ENCODE measurements around the gene FSTL1.
"Not testable (repeated sequence)": the region's sequence is repeated elsewhere in the genome, so short reads cannot be mapped to it uniquely, and the experiment has no call there.

The FSTL1 gene

DNA sequence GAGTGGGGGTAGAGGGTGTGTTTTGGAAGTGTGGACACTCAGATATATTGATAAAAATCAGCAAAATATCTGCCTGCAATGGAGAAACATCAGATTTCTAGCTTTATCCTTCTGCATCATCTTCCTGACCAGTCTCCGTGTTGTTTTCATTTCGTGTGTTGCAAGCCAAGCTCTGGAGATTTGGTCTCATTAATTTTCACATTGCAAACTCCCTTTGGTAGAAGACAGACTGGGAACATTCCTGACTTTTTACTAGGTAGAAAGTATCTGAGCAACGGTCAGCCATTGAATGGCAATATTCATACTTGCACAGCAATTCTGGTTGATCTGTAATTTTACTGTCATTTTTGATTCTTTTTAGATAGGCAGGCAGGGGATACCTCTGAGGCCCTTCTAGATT lies 30.4 kb downstream of the FSTL1 start:
- in situ Hi-C loops (cut with HindIII; ENCODE audit: low sequenced_read_pairs): loop anchor here (5.0 kb wide), 1 partner anchor 82 kb away; no protein-coding TSS in a partner anchor

- in situ Hi-C loops (cut with HindIII; ENCODE audit: low sequenced_read_pairs): loop anchor here (5.0 kb wide), 1 partner anchor 83 kb away; no protein-coding TSS in a partner anchor
Observed at GRCh38 chr3:120419797-120420196, 31.0 kb downstream of the FSTL1 start.

- in situ Hi-C loops (cut with HindIII; ENCODE audit: low sequenced_read_pairs): no loop called here
Observed at GRCh38 chr3:120418866-120419490, 31.8 kb downstream of the FSTL1 start.

- in situ Hi-C loops (cut with HindIII; ENCODE audit: low sequenced_read_pairs): no loop called here
Observed at GRCh38 chr3:120418446-120418845, 32.3 kb downstream of the FSTL1 start.

GRCh38 chr3:120417272-120417911 lies 33.4 kb downstream of the FSTL1 start:
- in situ Hi-C loops (cut with HindIII; ENCODE audit: low sequenced_read_pairs): no loop called here

DNA sequence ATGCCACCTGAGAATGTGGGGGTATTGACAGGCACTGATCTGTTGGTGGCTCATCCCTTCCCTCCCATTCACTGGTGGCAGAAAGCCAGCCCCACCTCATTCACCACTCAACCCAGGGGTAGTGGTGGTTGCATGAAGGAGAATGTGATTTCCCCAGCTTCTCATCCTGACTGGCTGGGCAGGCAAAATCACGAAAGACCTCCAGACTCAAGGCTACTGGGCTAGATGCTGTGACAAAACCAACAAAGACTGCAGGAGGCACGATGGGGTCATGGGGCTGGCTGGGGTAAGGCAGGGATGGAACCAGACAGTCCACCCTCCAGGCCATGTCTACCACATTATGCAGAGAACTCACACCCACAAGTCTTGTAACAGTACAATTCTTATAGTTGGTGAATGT lies 33.9 kb downstream of the FSTL1 start:
- in situ Hi-C loops (cut with HindIII; ENCODE audit: low sequenced_read_pairs): no loop called here

DNA sequence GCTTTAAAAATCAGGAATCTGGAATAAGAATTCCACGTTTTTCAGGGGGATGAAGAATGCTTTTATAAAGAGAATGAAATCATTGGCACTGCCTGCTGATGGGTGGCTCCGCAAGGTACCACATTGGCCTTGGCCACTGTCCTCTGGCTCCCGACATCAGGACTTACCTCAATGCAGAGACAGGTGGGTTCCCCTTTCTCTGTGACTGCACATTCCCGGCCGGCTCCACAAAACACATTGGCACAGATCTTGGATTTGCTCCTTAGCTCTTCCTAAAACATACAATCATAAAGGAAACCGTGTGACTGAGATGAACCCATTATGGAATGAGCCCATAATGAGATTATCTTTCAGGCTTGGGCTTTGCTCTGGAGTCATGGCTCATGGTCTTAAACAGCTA lies 35.0 kb downstream of the FSTL1 start:
- in situ Hi-C loops (cut with HindIII; ENCODE audit: low sequenced_read_pairs): no loop called here

DNA sequence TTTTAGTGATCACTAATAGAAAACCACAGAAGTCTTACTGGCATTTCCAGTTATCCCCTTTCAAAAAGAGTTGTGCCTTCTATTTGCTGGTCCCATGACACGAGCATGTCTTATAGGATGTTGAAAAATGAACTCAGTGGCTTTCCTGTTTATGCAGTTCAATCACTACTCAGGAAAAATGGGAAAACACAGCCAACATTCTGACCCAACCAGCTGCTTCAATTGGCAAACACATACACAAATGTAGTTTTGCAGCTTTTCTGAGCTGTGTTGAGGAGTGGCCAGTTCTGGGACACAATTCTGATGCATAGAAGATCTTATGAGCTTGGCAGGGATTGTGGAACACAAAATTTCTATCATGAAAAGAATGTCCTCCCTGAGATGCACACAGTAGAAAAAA lies 40.3 kb downstream of the FSTL1 start:
- in situ Hi-C loops (cut with HindIII; ENCODE audit: low sequenced_read_pairs): no loop called here

- in situ Hi-C loops (cut with HindIII; ENCODE audit: low sequenced_read_pairs): no loop called here
Observed at GRCh38 chr3:120410116-120410515, 40.7 kb downstream of the FSTL1 start.

DNA sequence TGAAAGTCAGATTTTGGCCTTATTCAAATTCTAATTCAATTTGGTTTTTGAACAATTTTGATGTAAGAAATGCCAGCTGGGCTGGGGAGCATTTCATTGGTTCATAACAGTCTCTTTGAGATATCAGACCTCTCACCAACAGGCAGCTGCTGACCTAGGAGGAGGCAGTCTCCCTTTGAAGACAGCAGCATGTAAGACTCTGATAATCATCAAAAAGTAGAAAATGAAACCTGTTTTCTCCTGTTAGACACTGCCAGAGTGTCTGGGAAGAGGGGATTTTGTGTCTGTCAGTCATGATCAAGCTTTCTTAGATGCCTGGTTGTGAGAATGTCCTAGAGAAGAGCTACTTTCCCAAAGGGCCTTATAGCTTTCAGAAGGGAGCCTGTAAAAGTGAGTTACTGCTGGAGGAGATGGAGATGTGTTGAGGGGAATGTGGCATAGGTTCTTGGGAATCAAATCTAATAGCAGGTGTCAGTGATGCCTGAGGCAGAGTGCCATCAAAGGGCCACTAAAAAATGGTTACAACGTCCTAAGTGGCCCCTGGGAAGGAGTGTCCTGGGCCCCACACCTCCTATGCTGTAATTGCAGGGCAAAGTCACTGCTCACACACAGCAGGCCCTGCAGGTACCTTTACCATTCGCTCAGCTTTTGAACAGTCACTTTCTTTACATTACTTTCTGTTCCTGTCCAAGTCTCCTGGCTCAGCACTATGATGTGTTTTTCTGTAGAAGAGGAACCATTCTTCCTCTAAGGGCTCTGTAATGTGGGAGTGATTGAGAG lies 43.1 kb downstream of the FSTL1 start:
- in situ Hi-C loops (cut with HindIII; ENCODE audit: low sequenced_read_pairs): no loop called here

- in situ Hi-C loops (cut with HindIII; ENCODE audit: low sequenced_read_pairs): no loop called here
Observed at GRCh38 chr3:120404876-120405275, 45.9 kb downstream of the FSTL1 start.

DNA sequence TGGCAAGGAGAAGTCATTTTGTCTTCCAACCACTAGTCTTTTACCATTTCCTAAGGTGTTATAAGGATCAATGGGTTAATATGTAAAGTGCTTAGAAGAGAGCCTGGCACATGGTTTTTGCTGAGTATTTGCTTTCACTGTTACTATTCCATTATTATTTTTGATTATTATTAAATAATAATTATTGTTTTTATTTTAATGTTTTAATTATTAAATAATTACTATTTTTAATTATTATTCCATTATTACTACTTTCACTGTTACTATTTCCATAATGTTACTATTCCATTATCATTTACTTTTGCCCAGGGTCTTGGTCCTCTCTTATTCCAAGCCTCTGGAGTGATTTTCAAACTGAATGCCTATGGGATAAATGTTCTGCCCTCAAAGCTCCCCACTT lies 48.5 kb downstream of the FSTL1 start:
- in situ Hi-C loops (cut with HindIII; ENCODE audit: low sequenced_read_pairs): no loop called here

GRCh38 chr3:120399372-120399771 lies 51.4 kb downstream of the FSTL1 start:
- in situ Hi-C loops (cut with HindIII; ENCODE audit: low sequenced_read_pairs): no loop called here

DNA sequence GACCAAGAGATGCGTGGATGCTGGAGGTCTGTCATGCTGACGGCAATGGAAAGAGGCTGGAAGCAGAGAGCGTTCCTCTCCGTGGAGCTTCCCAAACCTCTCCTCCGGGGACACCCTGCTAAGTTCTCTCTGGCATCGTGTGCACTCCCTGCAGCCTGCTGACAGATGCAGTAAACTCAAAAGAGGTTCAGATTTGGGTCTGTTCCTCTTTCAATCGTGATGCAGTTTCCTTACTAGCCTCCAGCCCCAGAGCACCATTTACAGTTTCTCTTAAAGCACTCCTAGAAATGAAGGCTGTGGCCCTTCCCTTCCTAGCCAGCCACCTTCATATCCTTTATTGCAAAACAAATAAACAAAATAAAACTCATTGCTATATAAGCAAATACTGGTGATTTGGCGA lies 54.3 kb downstream of the FSTL1 start:
- in situ Hi-C loops (cut with HindIII; ENCODE audit: low sequenced_read_pairs): no loop called here

DNA sequence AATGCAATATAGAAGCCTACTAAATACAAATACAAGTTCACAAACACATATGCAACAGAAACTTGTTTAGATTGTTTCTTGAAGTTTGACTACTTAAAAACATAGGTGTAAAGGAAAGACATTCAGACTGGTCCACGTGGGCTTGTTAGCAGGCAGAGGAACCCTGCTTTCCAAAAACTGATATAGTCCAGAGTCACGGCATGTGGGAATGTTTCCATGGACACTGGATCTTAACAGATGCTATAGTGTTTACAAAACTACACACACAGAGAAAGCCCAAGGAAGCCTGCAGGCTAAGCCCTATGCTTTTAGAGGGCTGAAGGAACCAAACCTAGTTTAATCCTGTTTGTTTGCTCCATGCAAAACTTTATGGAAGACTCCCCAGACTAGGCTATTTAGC lies 56.4 kb downstream of the FSTL1 start:
- in situ Hi-C loops (cut with HindIII; ENCODE audit: low sequenced_read_pairs): no loop called here

- in situ Hi-C loops (cut with HindIII; ENCODE audit: low sequenced_read_pairs): no loop called here
Observed at GRCh38 chr3:120393761-120394160, 57.0 kb downstream of the FSTL1 start.

- in situ Hi-C loops (cut with HindIII; ENCODE audit: low sequenced_read_pairs): no loop called here
Observed at GRCh38 chr3:120393243-120393642, 57.5 kb downstream of the FSTL1 start.

- in situ Hi-C loops (cut with HindIII; ENCODE audit: low sequenced_read_pairs): no loop called here
Observed at GRCh38 chr3:120382941-120383447, 67.8 kb downstream of the FSTL1 start.

DNA sequence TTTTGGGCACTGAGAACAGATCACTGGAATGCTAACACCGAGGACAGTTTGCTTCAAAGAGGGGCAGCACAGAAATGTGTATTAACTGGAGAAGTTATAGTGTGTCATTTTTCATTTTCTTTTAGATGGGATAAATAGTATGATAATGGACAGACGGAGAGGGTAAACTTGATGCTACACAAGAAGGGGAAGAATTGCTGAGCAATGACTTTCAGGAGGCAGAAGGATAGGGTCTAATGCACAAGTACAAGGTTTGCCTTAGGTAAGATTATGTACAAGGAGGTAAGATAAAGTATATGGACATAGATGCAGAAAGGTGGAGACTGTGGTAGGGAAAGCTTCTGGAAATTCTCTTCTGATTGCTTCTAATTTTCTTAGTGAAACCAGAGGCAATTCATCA lies 69.3 kb downstream of the FSTL1 start:
- in situ Hi-C loops (cut with HindIII; ENCODE audit: low sequenced_read_pairs): no loop called here

DNA sequence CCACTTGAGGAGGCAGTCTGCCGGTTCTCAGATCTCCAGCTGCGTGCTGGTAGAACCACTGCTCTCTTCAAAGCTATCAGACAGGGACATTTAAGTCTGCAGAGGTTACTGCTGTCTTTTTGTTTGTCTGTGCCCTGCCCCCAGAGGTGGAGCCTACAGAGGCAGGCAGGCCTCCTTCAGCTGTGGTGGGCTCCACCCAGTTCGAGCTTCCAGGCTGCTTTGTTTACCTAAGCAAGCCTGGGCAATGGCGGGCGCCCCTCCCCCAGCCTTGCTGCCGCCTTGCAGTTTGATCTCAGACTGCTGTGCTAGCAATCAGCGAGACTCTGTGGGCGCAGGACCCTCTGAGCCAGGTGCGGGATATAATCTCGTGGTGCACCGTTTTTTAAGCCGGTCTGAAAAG lies 72.8 kb downstream of the FSTL1 start:
- in situ Hi-C loops (cut with HindIII; ENCODE audit: low sequenced_read_pairs): not testable (repeated sequence)

- in situ Hi-C loops (cut with HindIII; ENCODE audit: low sequenced_read_pairs): no loop called here
Observed at GRCh38 chr3:120370463-120370862, 80.3 kb downstream of the FSTL1 start.

DNA sequence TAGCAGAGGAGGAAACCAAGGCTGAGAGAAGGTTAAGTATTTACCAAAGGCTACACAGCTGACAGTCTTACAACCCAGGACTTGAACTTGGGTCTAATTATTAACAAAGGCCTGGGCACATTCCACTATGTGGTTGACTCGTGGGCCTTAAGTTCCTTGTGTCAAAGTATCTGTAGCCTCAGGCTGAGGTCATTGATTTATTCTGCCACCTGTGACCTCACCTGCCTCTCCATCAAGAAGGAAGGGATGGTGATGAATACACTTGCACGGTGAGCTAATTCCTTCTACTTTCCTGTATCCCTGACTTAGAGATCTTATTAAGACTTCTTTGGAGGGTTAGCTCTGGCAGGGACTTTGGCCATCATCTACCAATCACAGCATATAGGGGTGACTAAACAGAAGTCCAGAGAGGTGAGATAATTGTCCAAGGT lies 81.7 kb downstream of the FSTL1 start:
- in situ Hi-C loops (cut with HindIII; ENCODE audit: low sequenced_read_pairs): no loop called here
